HG03457 (cell line): Measurements from ENCODE around the gene CAMK4.
A peak's percentile ranks its signal among the peaks of the same experiment; 100 is the strongest.

Source experiments
- ATAC-seq: cut with Tn5 transposase; IDR thresholded peaks from one replicate; pipeline ENCODE4 v1.9.1; 2021; ENCODE audit warnings: moderate number of reproducible peaks; ENCODE audit not compliant: unreplicated experiment

Gene CAMK4

GRCh38 chr5:111415053-111415452, 190.9 kb downstream of the CAMK4 start:
- no peak for ATAC-seq

DNA sequence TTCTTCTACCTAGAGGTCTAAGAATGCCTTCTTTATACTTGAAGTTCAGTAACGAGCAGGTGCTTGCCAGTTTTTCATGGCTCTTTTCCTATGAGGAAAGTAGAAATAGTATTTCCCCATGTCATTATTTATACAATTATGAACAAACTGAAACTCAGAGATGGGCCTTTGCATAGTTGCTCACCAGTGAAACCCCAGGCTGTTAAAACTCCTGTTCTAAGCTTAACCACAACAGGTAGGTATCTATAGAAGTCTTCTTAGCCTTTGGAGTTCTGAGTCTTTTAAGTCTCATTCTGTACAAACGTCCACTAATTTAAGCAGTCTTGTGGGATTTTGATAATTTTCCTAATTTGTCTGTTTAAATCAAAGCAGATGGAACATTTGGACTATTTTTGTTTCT, 198.1 kb downstream of the CAMK4 start:
- ATAC-seq: no peak

GRCh38 chr5:111422747-111423720, 198.8 kb downstream of the CAMK4 start:
- ATAC-seq: no peak

DNA sequence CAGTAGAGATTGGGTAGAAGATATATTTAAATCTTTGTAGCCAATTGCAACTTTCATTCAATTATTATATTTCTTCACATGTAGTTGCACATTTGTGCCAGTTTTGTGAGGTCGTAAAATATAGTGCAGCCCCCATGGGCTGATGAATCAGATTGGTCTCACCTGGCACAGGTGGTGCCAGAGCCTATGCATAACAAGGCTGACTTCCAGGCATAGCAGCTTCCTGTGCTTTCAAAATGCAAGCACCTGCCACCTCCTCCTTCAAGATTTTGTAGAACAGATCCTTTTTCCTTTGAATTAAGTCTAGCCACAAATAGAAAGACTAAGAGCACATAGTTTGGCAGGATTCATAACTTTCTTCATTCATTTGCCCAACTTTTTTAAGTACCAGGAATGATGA, 201.0 kb downstream of the CAMK4 start:
- no peak for ATAC-seq

DNA sequence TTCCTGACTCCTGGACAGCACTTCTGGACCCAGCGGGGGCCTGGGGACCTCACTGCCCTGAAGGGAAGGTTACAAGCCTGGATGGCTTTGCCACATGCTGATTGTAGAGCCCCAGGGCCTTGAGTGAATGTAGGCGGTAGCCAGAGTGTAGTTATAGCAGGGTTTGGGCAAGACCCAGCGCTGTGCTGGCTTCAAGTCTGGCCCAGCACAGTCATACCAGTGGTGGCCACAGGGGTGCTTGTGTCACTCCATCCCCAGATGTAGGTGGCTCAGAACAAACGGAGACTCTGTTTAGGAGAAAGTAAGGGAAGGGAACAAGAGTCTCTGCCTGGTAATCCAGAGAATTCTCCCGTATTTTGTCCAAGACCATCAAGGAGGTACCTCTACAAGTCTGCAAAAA, 203.6 kb downstream of the CAMK4 start:
- ATAC-seq: no peak

DNA sequence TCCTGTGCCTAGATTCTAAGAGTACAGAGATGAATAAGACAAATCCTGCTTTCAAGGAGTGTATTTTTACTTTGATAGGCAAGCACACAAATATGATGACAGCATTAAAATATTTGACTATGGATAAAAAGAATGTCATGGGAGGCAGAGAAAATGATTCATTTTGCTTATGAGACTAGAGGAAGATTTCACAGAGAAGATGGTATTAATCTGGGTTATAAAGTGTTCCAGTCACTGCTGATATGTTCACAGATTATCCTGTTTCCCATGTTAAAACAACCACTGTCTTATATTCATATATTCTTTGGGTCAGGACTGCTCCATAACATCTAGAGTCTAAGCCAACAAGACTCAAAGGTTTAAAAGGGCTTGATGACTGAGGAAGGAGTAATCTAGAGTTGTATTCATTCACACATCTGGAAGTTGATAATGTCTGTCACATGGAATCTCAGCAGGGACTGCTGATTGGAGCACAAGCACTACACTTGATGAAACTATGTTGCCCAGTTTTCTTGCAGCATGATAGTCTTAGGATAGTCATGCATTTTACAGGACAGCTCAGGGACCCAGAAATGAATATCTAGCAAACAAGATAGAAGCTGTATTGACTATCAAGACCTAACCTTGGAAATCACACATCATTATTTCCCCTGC, 208.8 kb downstream of the CAMK4 start:
- ATAC-seq: no peak

DNA sequence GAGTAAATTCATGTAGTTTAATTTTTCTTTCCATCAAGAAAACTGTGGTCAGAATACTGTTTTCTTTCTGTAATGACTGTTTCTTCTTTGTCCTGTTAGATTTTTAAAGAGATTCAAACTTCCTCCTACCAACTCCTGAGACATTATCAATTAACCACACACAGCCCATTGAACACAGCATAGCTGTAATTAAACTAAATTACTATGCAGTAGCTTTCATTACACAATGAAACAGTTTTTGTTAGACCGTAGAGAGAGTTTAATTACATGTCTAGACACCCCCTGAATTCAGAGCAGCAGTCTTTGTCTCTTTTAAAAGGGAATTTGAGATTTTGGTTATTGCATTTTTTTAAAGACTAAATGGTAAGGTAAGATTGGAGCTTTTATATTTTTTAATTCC, 210.6 kb downstream of the CAMK4 start:
- ATAC-seq: no peak

GRCh38 chr5:111439473-111440075, 215.4 kb downstream of the CAMK4 start:
- ATAC-seq: no peak

GRCh38 chr5:111447099-111447498, 222.9 kb downstream of the CAMK4 start:
- ATAC-seq: no peak

DNA sequence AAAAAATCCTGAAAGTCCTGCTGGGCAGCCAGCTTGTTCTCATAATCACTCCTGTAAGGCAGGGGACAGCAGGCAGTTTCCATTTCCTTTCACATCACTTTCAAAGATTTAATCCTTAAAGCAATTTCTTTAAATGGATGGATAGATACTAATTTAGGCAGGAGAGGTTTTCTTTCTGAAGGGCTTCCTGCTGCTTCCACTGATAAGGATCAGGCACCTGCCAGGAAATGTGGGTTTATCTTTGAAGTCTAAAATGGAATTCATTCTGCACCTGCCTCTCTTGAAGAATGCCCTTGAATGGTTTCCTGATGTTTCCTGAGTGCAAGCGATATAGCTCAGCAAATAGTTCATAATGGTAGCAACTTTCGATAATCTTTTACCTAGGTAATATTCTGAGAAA, 223.6 kb downstream of the CAMK4 start:
- no peak for ATAC-seq

DNA sequence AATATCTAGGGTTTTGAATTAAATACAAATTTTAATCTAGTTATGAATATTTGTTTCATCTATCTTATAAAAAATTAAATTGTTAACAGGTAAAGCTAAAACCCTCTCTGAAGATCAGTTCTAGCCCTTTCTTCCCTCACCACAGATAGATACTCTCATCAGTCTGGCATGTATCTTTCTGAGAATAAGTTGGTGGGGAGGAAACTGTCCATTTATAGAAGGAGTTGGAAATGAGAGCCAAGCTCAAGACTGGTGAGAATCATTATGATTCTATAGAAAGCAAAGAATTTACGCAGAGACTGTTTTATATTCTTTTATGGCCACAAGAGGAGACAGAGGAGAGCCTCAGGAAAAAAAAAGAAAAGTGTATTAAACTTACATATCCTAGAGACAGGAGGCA, 229.1 kb downstream of the CAMK4 start:
- no peak for ATAC-seq

DNA sequence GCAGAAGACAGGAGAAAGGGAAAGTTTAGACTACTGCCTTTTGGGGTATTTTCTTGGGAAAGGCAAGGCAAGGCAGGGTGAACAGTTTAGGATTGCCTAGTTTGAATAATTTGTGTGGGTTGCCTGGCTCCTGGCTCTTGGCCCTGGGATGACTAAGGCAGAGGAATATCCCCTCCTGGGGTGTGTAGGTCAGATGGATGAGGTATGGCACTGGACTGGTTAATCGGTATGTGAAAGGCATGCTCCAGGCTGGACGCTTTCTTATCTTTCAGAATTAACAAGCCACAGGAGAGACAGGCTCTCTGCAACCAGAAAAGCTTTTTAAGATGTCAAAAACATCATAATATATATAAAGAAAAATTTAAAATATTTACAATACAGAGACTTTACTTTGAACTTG, 229.6 kb downstream of the CAMK4 start:
- no peak for ATAC-seq

DNA sequence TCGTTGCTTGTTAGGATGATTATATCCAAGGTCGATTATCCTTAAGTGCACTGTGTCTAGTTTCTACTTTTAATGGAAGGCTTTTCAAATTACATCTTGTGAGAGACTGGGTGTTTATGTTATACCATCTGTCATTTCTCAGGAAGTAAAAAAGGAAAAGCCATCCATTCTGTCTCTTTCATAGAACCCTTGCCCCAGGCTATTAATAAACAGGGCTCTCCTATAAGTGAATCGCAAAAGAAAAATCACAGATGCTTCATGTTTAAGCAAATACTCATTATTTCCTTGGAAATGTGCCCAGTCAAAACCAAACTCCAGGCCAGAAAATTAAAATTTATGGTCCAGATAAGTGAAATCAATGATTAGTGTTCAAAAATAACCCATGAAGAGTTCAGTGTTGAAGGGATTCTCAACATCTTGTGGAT, 230.0 kb downstream of the CAMK4 start:
- ATAC-seq: no peak

DNA sequence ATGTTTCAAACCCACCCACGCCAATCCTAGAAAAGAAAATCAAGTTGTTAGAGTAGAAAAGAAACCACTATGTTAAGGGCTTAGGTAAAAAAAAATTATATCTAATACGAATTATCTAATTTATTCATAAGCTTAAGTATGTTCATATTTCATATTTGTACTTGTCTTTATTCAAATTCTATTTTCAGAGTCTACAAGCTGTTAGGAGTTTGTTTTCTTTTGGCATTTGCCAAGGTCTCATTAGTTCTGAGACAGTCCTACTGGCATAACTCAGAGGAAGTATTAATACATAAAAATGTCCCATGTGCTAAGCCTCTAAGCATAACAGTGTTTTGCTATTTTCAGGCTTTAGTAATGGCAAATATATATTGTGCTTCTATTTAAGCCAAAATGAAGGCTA, 230.6 kb downstream of the CAMK4 start:
- ATAC-seq: no peak

DNA sequence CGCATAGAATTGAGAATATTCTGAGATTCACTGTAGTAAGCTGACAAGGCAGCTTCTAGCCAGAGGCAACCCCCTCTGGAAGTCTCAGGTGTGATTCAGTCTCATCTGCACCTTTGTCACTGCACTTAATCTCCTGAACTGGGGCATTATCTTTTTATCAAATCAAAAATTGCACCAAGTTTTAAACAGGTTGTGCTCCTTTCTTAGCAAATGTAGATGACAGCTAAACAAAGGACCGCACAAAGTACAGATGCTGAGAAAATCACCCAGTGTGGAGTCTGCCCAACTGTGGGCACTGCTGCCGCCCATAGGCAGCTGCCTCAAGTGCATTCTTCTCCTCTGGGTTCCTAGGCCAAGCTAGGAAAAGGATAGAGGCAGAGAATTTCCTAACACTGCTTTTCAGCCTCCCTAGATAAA, 237.1 kb downstream of the CAMK4 start:
- ATAC-seq: no peak

- ATAC-seq: no peak
These were observed 237.8 kb downstream of the CAMK4 start for GRCh38 chr5:111461934-111462333.

GRCh38 chr5:111463311-111463710, 239.1 kb downstream of the CAMK4 start:
- ATAC-seq: no peak

- ATAC-seq: no peak
These were observed 245.2 kb downstream of the CAMK4 start for GRCh38 chr5:111469293-111469896.

GRCh38 chr5:111469903-111470302, 245.7 kb downstream of the CAMK4 start:
- ATAC-seq: no peak

GRCh38 chr5:111472096-111472495, 247.9 kb downstream of the CAMK4 start:
- ATAC-seq: peak; percentile 22

DNA sequence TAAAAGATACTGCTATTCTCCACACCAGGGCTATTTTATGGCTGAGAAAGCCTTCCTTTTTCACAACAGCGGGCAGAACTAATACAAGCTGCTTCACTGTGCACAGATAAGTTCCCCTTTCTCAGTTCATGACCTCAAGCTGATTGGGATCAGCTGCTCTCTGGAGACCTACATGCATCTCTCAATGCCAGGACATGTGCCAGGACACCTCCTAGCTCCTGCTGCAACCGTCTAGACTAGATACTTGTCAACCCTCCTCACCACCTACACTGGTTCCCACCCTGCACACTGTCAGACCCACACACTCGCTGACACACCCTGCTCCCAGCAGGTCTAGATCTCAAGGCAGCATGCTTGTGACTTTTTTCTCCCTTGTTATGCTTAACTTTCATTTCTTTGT, 248.4 kb downstream of the CAMK4 start:
- ATAC-seq: peak; percentile 74
